Left renal cortex interstitium (tissue), 4 donors: Measurements from ENCODE around the gene MAF. TPM values are rescaled to one million over a fixed set of nuclear protein-coding genes. Genes with fewer than 3 reads are reported as not detected.
A peak's percentile ranks its signal among the peaks of the same experiment; 100 is the strongest.

Experiments
- DNase-seq, 4 donors: peaks; one replicate each; pipeline ENCODE4 v3.0.0-alpha.2; 2013; ENCODE audit warnings: low read depth in 4 of 4, low spot score in 2 of 4, missing footprints in 1 of 4
- polyA plus RNA-seq, 4 donors: library from polyadenylated mRNA; unstranded; fragments of 120-200 nt; gene quantifications; one replicate each; pipeline ENCODE4 v1.2.1, GENCODE V29; 2013; ENCODE audit not compliant: insufficient read length in 4 of 4

Gene MAF
- polyA plus RNA-seq, 4 donors: 42.1 to 60.8 (median 51.1) TPM

- no peak for DNase-seq
These were observed 17.6 kb upstream of the MAF start for GRCh38 chr16:79618041-79618691.

- DNase-seq: no peak
These were observed 12.5 kb upstream of the MAF start for GRCh38 chr16:79613009-79613408.

GRCh38 chr16:79612207-79612606 lies 11.7 kb upstream of the MAF start:
- no peak for DNase-seq

GRCh38 chr16:79610771-79611170 lies 10.2 kb upstream of the MAF start:
- no peak for DNase-seq

GRCh38 chr16:79609861-79610260 lies 9.3 kb upstream of the MAF start:
- DNase-seq: no peak

GRCh38 chr16:79608976-79609375 lies 8.4 kb upstream of the MAF start:
- DNase-seq: no peak

GRCh38 chr16:79607587-79607986 lies 7.0 kb upstream of the MAF start:
- DNase-seq: no peak

- no peak for DNase-seq
These were observed 5.5 kb upstream of the MAF start for GRCh38 chr16:79605999-79606398.

- no peak for DNase-seq
These were observed 2.5 kb upstream of the MAF start for GRCh38 chr16:79603055-79603454.

- DNase-seq: no peak
These were observed 2.1 kb upstream of the MAF start for GRCh38 chr16:79602628-79603014.

- peak in 3 of 4 donors; percentile 84 to 94 (median 90) for DNase-seq
These were observed 1.5 kb upstream of the MAF start for GRCh38 chr16:79601931-79602627.

GRCh38 chr16:79601092-79601930 lies 774 bp upstream of the MAF start:
- no peak for DNase-seq

- DNase-seq: peak in 1 of 4 donors; percentile 45
These were observed 500 bp downstream of the MAF start for GRCh38 chr16:79599837-79600637.

- DNase-seq: no peak
These were observed 1.2 kb downstream of the MAF start for GRCh38 chr16:79599256-79599836.

GRCh38 chr16:79598348-79599181 lies 2.0 kb downstream of the MAF start:
- DNase-seq: peak in 2 of 4 donors; percentile 69 to 79

- DNase-seq: no peak
These were observed 2.5 kb downstream of the MAF start for GRCh38 chr16:79598063-79598347.

GRCh38 chr16:79597277-79598062 lies 3.1 kb downstream of the MAF start:
- no peak for DNase-seq

GRCh38 chr16:79595931-79596450 lies 4.5 kb downstream of the MAF start:
- DNase-seq: no peak

GRCh38 chr16:79595231-79595641 lies 5.3 kb downstream of the MAF start:
- DNase-seq: no peak
